H1 (cell line): Measurements from ENCODE around the gene ELL2. TPM values are rescaled to one million over a fixed set of nuclear protein-coding genes. Genes with fewer than 3 reads are reported as not detected.

Experiments used
- CTCF ChIA-PET: fragments of 300-600 bp; sonication (Branson Sonifier 250); formaldehyde crosslinking; loops from one replicate; lab custom pipeline; 2021; ENCODE audit not compliant: partially characterized antibody; lab: Charles Lee
- POLR2A ChIA-PET: fragments of 300-600 bp; sonication (Branson Sonifier 250); formaldehyde crosslinking; loops from one replicate; lab custom pipeline; 2021; ENCODE audit warnings: inconsistent platforms; ENCODE audit not compliant: partially characterized antibody; lab: Charles Lee
- DNase-seq, 2 experiments: peaks; one replicate each; pipeline versions ENCODE4 v3.0.0 to v3.0.0-alpha.2; 2010 to 2022; ENCODE audit warnings: low spot score in 2 of 2, low read depth in 1 of 2, mixed read lengths in 1 of 2
- FAIRE-seq: peaks from 2 replicates; lab custom pipeline; 2011; peaks lifted over from hg19 to GRCh38; lab: Jason Lieb, UNC
- H2AFZ ChIP-seq: 2 replicates; pipeline ENCODE4 v1.8.1; 2012; ENCODE audit warnings: low read length, inconsistent platforms
- H2AK5ac ChIP-seq: 2 replicates; pipeline ENCODE4 v1.6.1; 2013; ENCODE audit warnings: low read depth, low read length
- H2BK120ac ChIP-seq: replicated peaks from 2 replicates; pipeline ENCODE3; 2013; ENCODE audit warnings: low read depth, low read length, inconsistent platforms
- H2BK12ac ChIP-seq: 2 replicates; pipeline ENCODE4 v1.6.1; 2013; ENCODE audit warnings: low read depth, low read length
- H2BK15ac ChIP-seq: 2 replicates; pipeline ENCODE4 v1.6.1; 2013; ENCODE audit warnings: low read length
- H2BK20ac ChIP-seq: 2 replicates; pipeline ENCODE4 v1.6.1; 2013; ENCODE audit warnings: low read length
- H2BK5ac ChIP-seq: 2 replicates; pipeline ENCODE4 v1.6.1; 2013; ENCODE audit warnings: low read depth, low read length
- H3K14ac ChIP-seq: 2 replicates; pipeline ENCODE4 v1.6.1; 2013; ENCODE audit warnings: inconsistent platforms; ENCODE audit not compliant: insufficient read length
- H3K18ac ChIP-seq: 2 replicates; pipeline ENCODE4 v1.6.1; 2013; ENCODE audit warnings: low read length; ENCODE audit errors: extremely low read depth
- H3K23ac ChIP-seq: 2 replicates; pipeline ENCODE4 v1.6.1; 2013; ENCODE audit warnings: inconsistent platforms; ENCODE audit not compliant: insufficient read length
- H3K23me2 ChIP-seq: 2 replicates; pipeline ENCODE4 v1.6.1; 2013; ENCODE audit warnings: low read depth, low read length
- H3K27ac ChIP-seq: 2 replicates; pipeline ENCODE4 v1.6.1; 2011; ENCODE audit warnings: low read depth, low read length, inconsistent platforms
- H3K27me3 ChIP-seq, 4 experiments: replicated peaks in 1 of 4; 1 replicate in 1 of 4; 2 replicates in 3 of 4; pipeline versions ENCODE4 v1.6.1 to v1.8.1; 2011 to 2013; ENCODE audit warnings: low read length in 3 of 4, mild to moderate bottlenecking in 3 of 4, inconsistent platforms in 2 of 4, mixed read lengths in 2 of 4, moderate library complexity in 1 of 4; ENCODE audit not compliant: control insufficient read depth in 3 of 4, insufficient read depth in 3 of 4; ENCODE audit errors: extremely low read depth in 1 of 4
- H3K36me3 ChIP-seq, 4 experiments: 2 replicates each; pipeline versions ENCODE4 v1.6.1 to v1.8.1; 2011 to 2013; ENCODE audit warnings: mild to moderate bottlenecking in 4 of 4, low read length in 3 of 4, moderate library complexity in 2 of 4, control low read depth in 1 of 4, inconsistent platforms in 1 of 4; ENCODE audit not compliant: insufficient read depth in 4 of 4, control insufficient read depth in 2 of 4
- H3K4ac ChIP-seq: replicated peaks from 2 replicates; pipeline ENCODE3; 2013; ENCODE audit warnings: low read length, low read depth, mixed read lengths, inconsistent platforms; ENCODE audit not compliant: insufficient read length
- H3K4me1 ChIP-seq, 4 experiments: replicated peaks in 1 of 4; 1 replicate in 1 of 4; 2 replicates in 3 of 4; pipeline versions ENCODE4 v1.6.1 to v1.8.1; 2011 to 2013; ENCODE audit warnings: low read length in 3 of 4, inconsistent platforms in 2 of 4, mixed read lengths in 1 of 4; ENCODE audit not compliant: insufficient read depth in 4 of 4, control insufficient read depth in 3 of 4
- H3K4me2 ChIP-seq, 2 experiments: 2 replicates each; pipeline versions ENCODE4 v1.6.1 to v1.8.1; 2011 to 2013; ENCODE audit warnings: low read depth in 2 of 2, low read length in 2 of 2, control low read depth in 1 of 2, inconsistent platforms in 1 of 2, mild to moderate bottlenecking in 1 of 2; ENCODE audit not compliant: insufficient read depth in 1 of 2
- H3K4me3 ChIP-seq, 4 experiments: fragments of 200-600, 300-600 bp in 1 of 4; sonication (generic), shearing (Covaris generic), sonication (Bioruptor Twin) in 1 of 4; 2 replicates each; pipeline versions ENCODE4 v1.5.1 to v1.8.1; 2011 to 2016; ENCODE audit warnings: low read length in 4 of 4, low read depth in 3 of 4, control low read depth in 2 of 4, inconsistent platforms in 2 of 4, mild to moderate bottlenecking in 2 of 4, mixed read lengths in 1 of 4, moderate library complexity in 1 of 4; ENCODE audit not compliant: insufficient read depth in 2 of 4; ENCODE audit errors: extremely low read depth in 1 of 4
- H3K56ac ChIP-seq: replicated peaks from 2 replicates; pipeline ENCODE3; 2013; ENCODE audit warnings: low read depth, mild to moderate bottlenecking, mixed read lengths, low read length, inconsistent platforms; ENCODE audit not compliant: insufficient read length
- H3K79me1 ChIP-seq: 2 replicates; pipeline ENCODE4 v1.6.1; 2013; ENCODE audit warnings: low read depth, low read length, control low read depth
- H3K79me2 ChIP-seq, 2 experiments: 2 replicates each; pipeline versions ENCODE4 v1.6.1 to v1.8.1; 2012 to 2013; ENCODE audit warnings: low read length in 2 of 2, mild to moderate bottlenecking in 2 of 2, inconsistent platforms in 1 of 2; ENCODE audit not compliant: insufficient read depth in 2 of 2, control insufficient read depth in 1 of 2
- H3K9ac ChIP-seq, 4 experiments: replicated peaks in 1 of 4; 1 replicate in 1 of 4; 2 replicates in 3 of 4; pipeline versions ENCODE4 v1.6.1 to v1.8.1; 2011 to 2013; ENCODE audit warnings: low read depth in 3 of 4, low read length in 3 of 4, control low read depth in 2 of 4, mild to moderate bottlenecking in 2 of 4, moderate library complexity in 2 of 4, inconsistent platforms in 1 of 4; ENCODE audit errors: extremely low read depth in 1 of 4
- H3K9me3 ChIP-seq, 2 experiments: 2 replicates each; pipeline versions ENCODE4 v1.6.1 to v1.8.1; 2012 to 2013; ENCODE audit warnings: mild to moderate bottlenecking in 2 of 2, moderate library complexity in 2 of 2, control low read depth in 1 of 2, inconsistent platforms in 1 of 2, low read depth in 1 of 2, low read length in 1 of 2, mixed read lengths in 1 of 2; ENCODE audit not compliant: insufficient read depth in 2 of 2
- H4K20me1 ChIP-seq, 2 experiments: replicated peaks in 1 of 2; 2 replicates each; pipeline versions ENCODE3 to v1.8.1; 2011 to 2013; ENCODE audit warnings: inconsistent platforms in 2 of 2, low read length in 2 of 2, mild to moderate bottlenecking in 1 of 2; ENCODE audit not compliant: insufficient read depth in 2 of 2, control insufficient read depth in 1 of 2
- H4K5ac ChIP-seq: 2 replicates; pipeline ENCODE4 v1.6.1; 2013; ENCODE audit warnings: low read length, low read depth, mixed read lengths, inconsistent platforms; ENCODE audit not compliant: insufficient read length
- H4K8ac ChIP-seq: 2 replicates; pipeline ENCODE4 v1.8.0; 2013; ENCODE audit warnings: mild to moderate bottlenecking, moderate library complexity, low read length, inconsistent platforms; ENCODE audit not compliant: insufficient read depth; ENCODE audit errors: extremely low read depth
- H4K91ac ChIP-seq: replicated peaks from 2 replicates; pipeline ENCODE3; 2013; ENCODE audit warnings: low read length, mixed read lengths, inconsistent platforms; ENCODE audit not compliant: insufficient read length
- CHD1 ChIP-seq: IDR thresholded peaks from 2 replicates; pipeline ENCODE4 v1.6.1; 2012; ENCODE audit warnings: low read depth, low read length, improper control_type of control experiment
- EP300 ChIP-seq, 2 experiments: IDR thresholded peaks; 1 replicate in 1 of 2; 2 replicates in 1 of 2; pipeline ENCODE4 v1.6.1; 2011 to 2012; ENCODE audit warnings: low read depth in 2 of 2, low read length in 2 of 2, mild to moderate bottlenecking in 2 of 2, borderline replicate concordance in 1 of 2, inconsistent platforms in 1 of 2, moderate library complexity in 1 of 2
- SP1 ChIP-seq: IDR thresholded peaks from 2 replicates; pipeline ENCODE4 v1.6.1; 2011; ENCODE audit warnings: low read depth, low read length
- WGBS, 2 experiments: shearing (Covaris generic) in 1 of 2; methylation state at CpG; one replicate each; pipeline versions ENCODE4 v1.1.6 to v1.1.7; 2013 to 2015; ENCODE audit warnings: low lambda C conversion rate in 2 of 2, mixed read lengths in 2 of 2, inconsistent platforms in 1 of 2, low coverage in 1 of 2, missing lambda C conversion rate in 1 of 2; ENCODE audit not compliant: insufficient replicate concordance in 2 of 2, insufficient coverage in 1 of 2, insufficient read length in 1 of 2; ENCODE audit errors: extremely low coverage in 1 of 2, missing lambda C conversion rate in 1 of 2; 5-methylcytosine and 5-hydroxymethylcytosine counted together
- polyA plus RNA-seq, 7 experiments: library from polyadenylated mRNA; depleted of rRNA in 3 of 7; stranded (reverse) in 5 of 7; unstranded in 2 of 7; fragments of >200 nt in 5 of 7; fragments of 200-250 nt in 2 of 7; gene quantifications; 1 replicate in 5 of 7; 2 replicates in 1 of 7; 4 replicates in 1 of 7; pipeline versions ENCODE4 v1.2.1 to v1.2.3, GENCODE V29; 2011 to 2013; ENCODE audit warnings: missing spikeins in 2 of 7, mixed read lengths in 2 of 7
- total RNA-seq: library from RNA; stranded (reverse); fragmentation: NEBNext Ultra II Directional; extraction: Animal tissue kit (Norgen Biotek cat#: 25700); gene quantifications from 2 replicates; pipeline ENCODE4 v1.2.1, GENCODE V29; 2021

ELL2 gene
- total and polyA plus RNA-seq, 2 of the 8 experiments (the other 6 are each of a cell fraction or from before 2014, with no cell fraction given): 6.3 to 29.4 TPM

DNA sequence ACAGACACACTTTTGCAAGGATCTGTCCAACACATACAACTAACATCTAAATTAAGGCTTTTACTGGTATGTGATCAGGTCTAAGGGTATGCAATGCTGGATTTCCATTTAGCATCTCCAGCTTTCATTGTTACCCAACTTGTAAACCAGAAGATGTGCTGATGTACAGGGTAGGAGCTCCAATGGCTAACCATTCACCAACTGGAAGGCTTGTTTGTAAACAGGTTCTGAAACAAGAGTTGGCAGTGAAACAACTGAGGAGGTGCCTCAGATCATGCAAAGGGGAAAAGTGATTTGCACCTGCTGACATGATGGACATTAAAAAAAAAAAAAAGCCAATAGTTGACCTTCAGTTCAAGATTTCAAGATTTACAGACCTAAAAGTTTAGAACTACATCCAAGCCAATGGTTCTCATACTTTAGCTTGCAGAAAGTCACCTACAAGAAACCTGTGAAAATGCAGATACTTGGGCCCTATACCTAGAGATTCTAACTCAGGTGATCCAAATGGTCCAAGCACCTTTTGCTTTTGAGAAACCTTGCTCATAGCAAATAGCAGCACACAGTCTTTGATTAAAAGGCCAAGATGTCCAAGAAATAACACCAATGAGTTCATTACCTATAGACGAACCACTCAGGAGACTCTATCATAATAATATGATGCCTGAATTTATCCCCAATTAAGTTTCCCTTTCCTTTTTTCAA is 75.2 kb downstream of the ELL2 start:
- Histone ChIP-seq H3K4ac (no peak overlapping the region), H3K9ac (no peak overlapping the region), H2BK5ac (no peak overlapping the region), H3K23me2 (no peaks in the 10 kb centered on the region), H3K23ac (no peak overlapping the region), H3K9me3 (no peaks in the 10 kb centered on the region), H4K91ac (no peak overlapping the region), H3K14ac (no peak overlapping the region), H2BK20ac (no peak overlapping the region), H3K27me3 (no peaks in the 10 kb centered on the region), H3K79me2 (no peaks in the 10 kb centered on the region), H3K56ac (no peak overlapping the region), H2BK120ac (no peak overlapping the region), H3K27ac (no peak overlapping the region), H3K18ac (no peak overlapping the region), H4K5ac (no peak overlapping the region), H2BK15ac (no peak overlapping the region), H3K36me3 (peaks cover 0 to 5% (median 0%) of the 10 kb centered on the region in 4 experiments; a peak in 2 of 8 replicates), H3K4me2 (no peak overlapping the region), H3K4me3 (no peak overlapping the region), H3K4me1 (no peaks in the 10 kb centered on the region), H2AFZ (no peak overlapping the region), H4K20me1 (no peaks in the 10 kb centered on the region), H3K79me1 (no peaks in the 10 kb centered on the region), H4K8ac (no peak overlapping the region), H2AK5ac (no peak overlapping the region), H2BK12ac (no peak overlapping the region)
- POLR2A ChIA-PET: no interaction called here
- FAIRE-seq (no peak), DNase-seq (no peak)
- 90% methylated on average over 1 of the region's 1 CpG; no CpG with 5 or more reads in 1 of the 2 experiments for WGBS, 2 experiments
- CTCF ChIA-PET: interaction anchor here (0.7 kb wide), 1 partner anchor 441 kb away, joined by 3 read pairs; no protein-coding TSS in a partner anchor
- TF ChIP-seq SP1: no peak
- TF ChIP-seq EP300 (IDR thresholded peaks at IDR 0.05; ENCODE audit: borderline replicate concordance in 1 of 2, low read depth in 2 of 2, low read length in 2 of 2): no peak
- no peak for TF ChIP-seq CHD1
